HEK293 (cell line): ENCODE measurements around the gene PSTPIP1.

Source experiments
- CTCF ChIP-seq: fragments of 450-650 bp; formaldehyde crosslinking; IDR thresholded peaks from 2 replicates; pipeline ENCODE4 v1.5.1; 2016; ENCODE audit warnings: missing biosample characterization, missing genetic modification characterization
- IKZF3 ChIP-seq: fragments of 450-650 bp; IDR thresholded peaks from 2 replicates; pipeline ENCODE4 v1.5.0; 2018; ENCODE audit warnings: missing biosample characterization, mild to moderate bottlenecking, missing genetic modification characterization, moderate library complexity
- ZNF138 ChIP-seq: fragments of 450-650 bp; formaldehyde crosslinking; IDR thresholded peaks from 2 replicates; pipeline ENCODE4 v1.5.1; 2016; ENCODE audit warnings: missing biosample characterization, missing genetic modification characterization, borderline replicate concordance
- TF ChIP-seq, protein P1 (sequence below): fragments of 450-650 bp; formaldehyde crosslinking; IDR thresholded peaks from 2 replicates; pipeline ENCODE4 v1.5.1; 2016; ENCODE audit warnings: missing biosample characterization, missing genetic modification characterization

DNA sequence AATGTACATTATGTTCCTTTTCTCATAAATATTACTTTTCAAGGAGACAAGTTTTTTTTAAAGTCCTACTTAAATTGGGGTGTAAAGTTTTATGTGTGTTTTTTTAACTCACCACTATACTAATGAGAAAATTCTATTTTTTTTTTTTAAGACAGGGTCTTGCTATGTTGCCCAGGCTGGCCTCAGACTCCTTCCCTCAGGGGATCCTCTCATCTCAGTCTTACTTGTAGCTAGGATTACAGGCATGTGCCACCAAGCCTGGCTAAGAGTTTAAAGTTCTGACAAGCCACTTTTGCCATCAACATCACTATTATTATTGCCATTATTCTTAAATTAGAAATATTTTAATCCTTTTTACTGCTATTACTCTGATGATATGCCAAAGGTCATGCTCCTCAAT, 68.3 kb downstream of the PSTPIP1 start:
- TF ChIP-seq, protein P1, sequence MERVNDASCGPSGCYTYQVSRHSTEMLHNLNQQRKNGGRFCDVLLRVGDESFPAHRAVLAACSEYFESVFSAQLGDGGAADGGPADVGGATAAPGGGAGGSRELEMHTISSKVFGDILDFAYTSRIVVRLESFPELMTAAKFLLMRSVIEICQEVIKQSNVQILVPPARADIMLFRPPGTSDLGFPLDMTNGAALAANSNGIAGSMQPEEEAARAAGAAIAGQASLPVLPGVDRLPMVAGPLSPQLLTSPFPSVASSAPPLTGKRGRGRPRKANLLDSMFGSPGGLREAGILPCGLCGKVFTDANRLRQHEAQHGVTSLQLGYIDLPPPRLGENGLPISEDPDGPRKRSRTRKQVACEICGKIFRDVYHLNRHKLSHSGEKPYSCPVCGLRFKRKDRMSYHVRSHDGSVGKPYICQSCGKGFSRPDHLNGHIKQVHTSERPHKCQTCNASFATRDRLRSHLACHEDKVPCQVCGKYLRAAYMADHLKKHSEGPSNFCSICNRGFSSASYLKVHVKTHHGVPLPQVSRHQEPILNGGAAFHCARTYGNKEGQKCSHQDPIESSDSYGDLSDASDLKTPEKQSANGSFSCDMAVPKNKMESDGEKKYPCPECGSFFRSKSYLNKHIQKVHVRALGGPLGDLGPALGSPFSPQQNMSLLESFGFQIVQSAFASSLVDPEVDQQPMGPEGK (tag by site-specific recombination): no peak
- TF ChIP-seq IKZF3 (tag by site-specific recombination): no peak
- no peak for TF ChIP-seq ZNF138
- TF ChIP-seq CTCF (tag by site-specific recombination): no peak
